ENCODE measurements around the gene PARVA.

PARVA gene

DNA sequence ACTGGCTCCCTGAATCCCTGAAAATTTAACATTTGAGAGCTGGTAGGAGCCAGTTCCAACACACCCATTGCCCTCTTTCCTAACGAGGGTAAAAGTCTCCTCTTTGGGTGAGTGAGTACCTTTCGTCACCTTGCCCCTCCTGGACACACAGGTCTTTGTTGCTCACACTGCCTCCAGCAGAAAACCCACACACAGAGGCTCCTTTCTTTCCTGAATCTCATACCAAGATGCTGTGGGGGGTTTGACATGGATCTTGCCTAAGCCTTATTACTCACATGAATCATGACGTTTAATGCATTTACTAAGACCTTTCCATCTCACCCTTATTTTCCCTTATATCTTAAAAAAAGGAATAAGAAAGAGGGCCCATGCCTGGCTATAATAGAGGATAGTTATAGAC lies 53.0 kb downstream of the PARVA start:
- no peak for DNase-seq (ENCODE audit: low read depth in 2 of 2, low spot score in 1 of 2)

DNA sequence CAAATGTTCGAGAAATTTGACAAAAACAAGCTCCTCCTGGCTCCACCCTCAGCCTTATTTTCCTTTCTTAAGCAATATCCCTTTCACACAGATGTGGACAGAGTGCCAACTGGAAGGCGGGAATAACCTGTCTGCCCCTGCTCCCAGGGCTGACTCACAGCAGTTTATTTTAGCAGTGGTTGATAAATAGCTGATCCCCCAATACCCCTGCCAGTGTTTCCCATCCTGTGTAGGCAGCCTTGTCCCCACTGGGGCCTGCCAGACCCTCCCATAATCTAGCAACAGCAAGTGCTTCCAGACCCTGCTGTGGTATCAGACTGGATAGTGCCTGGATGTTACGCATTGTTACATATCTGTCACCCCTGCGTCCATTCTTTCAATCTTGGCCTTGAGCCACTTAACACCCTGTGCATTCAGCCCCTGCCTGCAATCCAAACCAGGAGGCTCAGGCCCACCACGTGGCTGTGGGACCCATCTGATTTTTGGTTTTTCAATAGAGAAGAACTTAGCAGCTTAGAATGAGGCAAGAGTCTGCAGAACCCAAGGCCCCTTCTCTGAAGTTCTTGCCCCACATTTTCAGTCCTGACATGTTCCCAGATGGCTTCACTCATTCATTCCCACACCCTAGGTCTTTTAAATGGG lies 53.7 kb downstream of the PARVA start:
- no peak for DNase-seq (ENCODE audit: low read depth in 2 of 2, low spot score in 1 of 2)

DNA sequence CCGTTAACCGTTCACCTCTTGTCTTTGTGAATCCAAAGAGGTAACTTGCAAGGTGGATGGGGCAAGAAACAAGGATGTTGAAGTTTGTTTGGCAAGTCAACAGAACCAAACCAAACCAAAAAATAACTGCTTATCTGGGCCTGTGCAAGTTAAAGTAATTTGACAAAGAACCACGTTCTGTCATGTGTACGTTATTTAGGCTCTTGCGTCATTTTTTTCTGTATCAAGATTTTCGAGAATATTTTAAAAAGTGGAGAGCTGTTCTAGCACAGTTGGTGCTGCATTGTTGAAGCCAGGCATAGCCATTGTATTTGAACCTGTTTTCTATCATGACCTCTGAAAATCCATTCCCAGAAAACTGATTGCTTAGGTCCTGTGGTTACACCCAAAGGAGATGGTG lies 55.1 kb downstream of the PARVA start:
- no peak for DNase-seq (ENCODE audit: low read depth in 2 of 2, low spot score in 1 of 2)

DNA sequence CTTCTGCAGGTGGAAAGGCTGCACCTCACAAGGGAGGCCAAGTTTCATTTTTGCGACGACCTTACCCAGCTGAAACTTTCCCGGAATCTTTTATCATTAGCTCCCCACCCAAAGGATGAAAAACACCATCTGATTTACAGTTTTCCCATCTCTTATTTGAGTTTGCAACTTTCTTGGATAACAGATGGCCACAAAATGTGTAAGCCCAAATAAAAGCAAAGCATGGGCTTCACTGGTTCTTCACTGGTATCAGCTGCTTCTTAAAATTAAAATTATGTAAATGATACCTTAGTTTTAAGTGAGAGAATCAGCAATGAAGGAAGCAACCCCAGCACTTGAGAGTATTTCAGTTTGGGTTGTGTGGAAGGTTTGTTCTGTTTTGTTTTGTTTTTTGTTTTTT lies 55.8 kb downstream of the PARVA start:
- DNase-seq (ENCODE audit: low read depth in 2 of 2, low spot score in 1 of 2) = no peak

DNA sequence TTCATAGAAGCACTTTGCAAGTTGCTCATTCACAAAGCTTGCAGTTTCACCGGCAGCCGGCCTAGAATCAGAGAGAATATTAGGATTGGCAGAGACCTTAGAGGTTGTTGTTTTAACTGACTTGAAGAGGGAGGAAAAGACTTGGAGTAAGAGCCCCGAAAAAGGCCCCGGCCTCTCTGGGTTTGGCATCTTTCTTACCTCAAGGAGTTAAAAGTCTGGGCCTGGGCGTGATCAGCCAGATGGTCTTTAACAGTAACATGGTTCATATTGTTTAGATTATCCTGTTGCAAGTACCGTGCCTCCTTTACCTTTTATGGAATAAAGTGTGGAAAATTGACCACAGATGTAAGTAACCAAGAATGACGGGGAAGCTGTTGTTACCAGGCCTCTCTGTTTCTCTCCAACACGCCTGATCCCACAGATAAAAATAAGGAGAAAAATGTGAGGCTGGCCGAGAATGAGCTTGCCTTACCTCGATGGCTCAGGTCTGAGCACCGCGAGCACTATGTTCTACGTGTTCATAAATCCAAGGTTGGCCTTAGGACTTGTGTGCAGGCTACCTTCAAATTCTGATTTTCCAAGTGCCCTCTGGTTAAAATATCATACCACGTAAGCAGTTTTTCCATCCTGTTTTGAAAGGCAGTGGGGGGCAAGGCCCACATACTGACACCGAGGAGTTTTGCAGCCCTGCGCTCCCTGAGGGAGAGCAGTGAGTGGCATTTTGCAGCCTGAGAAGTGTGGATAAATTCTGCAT lies 56.4 kb downstream of the PARVA start:
- DNase-seq (ENCODE audit: low read depth in 2 of 2, low spot score in 1 of 2) = no peak

DNA sequence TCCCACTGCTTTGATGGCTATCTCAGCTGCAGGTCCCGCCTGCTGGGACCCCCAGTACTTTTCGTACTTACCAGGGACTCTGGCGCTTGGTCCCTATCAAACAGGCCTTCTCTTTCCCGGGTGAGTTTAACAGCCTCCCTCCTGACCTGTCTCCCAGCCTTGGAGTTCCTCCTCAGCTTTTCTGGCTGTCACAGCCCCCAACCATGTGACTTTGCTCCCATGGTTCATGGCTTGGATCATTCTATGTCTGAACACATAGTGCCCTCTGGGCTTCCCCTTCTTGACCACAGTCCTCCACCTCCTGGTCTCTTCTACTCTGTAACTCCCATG lies 56.9 kb downstream of the PARVA start:
- DNase-seq (ENCODE audit: low read depth in 2 of 2, low spot score in 1 of 2) = no peak

DNA sequence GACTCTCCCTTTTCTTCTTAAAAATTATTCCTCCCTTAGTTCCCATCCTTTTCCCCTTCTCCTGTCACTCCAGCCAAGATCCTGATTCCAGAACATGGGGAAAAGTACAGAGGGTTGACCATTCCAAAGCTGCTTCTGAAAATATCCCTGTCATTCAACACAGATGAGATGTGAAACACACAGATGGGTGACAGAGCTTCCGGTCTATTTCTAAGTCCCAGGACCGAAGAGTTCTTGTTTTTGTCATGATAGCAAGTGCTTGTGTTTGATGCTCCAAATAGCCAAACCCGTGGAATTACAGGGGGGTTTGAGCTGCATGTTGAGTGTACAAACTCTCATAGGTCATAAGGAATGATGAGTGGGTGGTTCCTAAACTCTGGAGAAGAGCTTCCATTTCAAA lies 57.9 kb downstream of the PARVA start:
- DNase-seq (ENCODE audit: low read depth in 2 of 2, low spot score in 1 of 2) = no peak

DNA sequence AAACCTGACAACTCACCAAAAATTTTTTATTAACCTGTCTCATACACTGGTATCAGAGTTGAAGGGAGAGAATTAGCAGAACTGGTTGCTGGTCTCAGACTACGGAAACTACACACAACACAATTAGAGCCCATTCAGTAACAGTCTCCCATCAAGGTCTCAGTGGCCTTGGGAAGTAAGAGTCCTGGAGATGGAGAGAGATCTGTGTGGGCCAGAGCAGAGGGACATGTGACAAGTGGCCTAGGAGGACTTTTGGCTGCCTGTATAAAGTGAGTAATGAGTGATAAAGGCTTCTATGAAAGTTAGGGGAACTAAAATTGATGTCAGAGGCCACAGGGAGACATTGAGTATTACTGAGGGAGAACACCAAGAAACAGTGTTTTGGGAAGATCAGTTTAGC lies 58.9 kb downstream of the PARVA start:
- DNase-seq (ENCODE audit: low read depth in 2 of 2, low spot score in 1 of 2) = no peak

DNA sequence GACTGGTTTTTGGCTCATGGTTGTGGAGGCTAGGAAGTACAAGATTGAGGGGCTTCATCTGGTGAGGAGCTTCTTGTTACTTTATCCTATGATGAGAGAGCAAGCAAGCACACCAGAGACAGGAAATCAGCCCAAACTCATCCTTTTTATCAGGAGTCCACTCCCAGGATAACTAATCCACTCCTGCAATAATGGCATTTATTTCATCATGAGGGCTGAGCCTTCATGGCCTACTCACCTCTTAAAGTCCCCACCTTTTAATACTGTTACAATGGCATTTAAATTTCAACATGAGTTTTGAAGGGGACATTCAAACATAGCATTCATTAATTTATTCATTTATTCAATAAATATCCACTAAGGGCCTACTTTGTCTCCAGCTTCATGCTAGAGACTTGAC lies 60.9 kb downstream of the PARVA start:
- DNase-seq (ENCODE audit: low read depth in 2 of 2, low spot score in 1 of 2) = no peak

DNA sequence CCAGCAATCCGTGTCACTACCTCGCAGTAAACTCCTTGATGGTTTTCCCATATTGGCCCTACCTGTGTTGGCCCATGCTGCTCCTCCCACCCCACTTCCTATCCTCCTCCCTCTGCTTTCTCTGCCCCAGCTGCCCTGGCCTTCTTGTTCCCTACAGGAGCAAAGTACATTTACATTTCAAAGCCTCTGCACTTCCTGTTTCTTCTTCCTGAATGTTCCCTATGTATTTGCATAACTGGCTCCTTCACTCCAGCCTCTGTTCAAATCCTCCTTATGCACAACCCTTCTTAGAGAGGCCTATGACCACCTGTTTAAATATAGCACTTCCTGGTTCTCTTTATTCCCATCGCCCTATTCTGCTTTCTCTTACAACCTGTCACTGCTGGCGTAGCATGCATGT lies 62.2 kb downstream of the PARVA start:
- no peak for DNase-seq (ENCODE audit: low read depth in 2 of 2, low spot score in 1 of 2)

DNA sequence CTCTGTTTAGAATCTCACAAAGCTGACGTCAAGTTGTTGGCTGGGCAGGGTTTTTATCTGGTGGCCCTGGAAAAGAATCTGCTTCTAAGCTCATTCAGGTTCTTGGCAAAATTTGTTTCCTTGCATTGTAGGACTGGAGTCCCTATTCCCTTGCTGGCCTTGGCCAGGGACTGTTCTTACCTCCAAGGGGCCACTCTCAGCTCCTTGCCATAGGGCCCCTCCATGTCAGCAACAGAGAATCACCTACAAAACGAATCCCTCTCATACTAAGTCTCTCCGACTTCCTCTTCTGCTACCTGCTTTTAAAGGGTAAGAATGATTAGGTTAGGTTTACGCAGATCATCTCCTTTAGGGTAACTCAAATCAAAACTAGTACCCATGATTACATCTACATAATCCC lies 63.2 kb downstream of the PARVA start:
- no peak for DNase-seq (ENCODE audit: low read depth in 2 of 2, low spot score in 1 of 2)

DNA sequence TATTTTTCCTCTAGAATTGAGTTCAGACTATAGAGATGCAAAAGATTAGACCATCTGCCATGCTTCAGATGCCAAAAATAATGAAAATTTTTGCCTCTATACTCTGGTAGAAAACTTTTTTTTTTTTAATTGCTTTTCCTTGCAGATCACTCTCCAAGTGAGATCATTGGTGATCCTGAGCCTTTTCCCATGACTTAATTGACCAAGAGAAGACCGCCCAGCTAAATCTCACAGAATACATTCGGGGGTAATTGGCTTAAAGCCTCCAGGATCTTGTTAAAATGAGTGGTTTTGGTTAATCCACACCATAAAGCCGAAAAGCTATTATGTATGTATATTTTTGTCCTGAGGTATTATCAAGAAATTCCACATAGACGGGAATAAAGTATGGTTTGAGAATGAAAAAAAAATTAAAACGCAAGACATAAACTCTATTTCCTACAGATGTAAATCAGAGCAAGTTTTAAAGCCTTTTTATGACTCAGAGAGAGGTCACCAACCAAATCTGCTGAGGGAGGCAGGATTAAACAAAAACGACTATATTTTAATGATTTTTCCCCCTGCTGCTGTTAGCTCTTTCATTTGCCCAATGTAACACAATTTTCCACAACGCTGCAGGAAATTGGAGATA lies 64.0 kb downstream of the PARVA start:
- no peak for DNase-seq (ENCODE audit: low read depth in 2 of 2, low spot score in 1 of 2)

DNA sequence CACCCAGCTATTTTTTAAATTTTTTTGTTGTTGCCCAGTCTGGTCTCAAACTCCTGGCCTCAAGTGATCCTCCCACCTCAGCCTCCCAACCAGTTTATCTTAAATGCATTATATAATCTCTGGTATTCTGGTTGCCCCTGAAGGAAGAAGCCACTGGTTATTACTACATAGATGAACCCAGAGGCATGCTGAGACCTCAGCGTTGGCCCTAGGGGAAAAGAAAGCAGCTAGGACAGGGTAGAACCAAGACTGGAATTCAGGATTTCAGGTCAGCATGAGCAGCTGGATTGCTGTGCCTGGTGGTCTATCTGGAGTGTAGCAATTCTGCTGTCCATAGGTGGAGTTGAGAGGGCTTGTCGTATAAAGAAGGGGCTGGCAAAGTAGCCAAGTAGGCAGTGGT lies 67.2 kb downstream of the PARVA start:
- DNase-seq (ENCODE audit: low read depth in 2 of 2, low spot score in 1 of 2) = no peak

DNA sequence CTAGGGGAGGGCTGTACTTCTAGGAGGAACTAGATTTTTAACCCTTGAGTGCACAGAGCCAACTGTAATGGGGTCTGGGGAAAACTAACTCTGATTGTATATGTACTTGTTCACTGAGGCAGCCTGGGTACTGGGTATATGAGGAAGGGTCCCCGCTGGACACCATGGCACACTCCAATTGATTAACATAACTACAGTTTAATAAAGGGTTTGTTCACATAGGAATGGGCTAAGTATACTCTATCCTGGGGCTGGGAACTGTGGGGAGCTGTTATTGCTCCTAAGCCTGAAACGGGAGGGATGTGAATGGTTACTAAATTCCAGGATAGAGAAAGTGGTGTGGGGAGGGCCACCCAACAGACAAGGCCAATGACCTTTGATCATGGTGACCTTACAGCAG lies 67.6 kb downstream of the PARVA start:
- DNase-seq (ENCODE audit: low read depth in 2 of 2, low spot score in 1 of 2) = no peak

DNA sequence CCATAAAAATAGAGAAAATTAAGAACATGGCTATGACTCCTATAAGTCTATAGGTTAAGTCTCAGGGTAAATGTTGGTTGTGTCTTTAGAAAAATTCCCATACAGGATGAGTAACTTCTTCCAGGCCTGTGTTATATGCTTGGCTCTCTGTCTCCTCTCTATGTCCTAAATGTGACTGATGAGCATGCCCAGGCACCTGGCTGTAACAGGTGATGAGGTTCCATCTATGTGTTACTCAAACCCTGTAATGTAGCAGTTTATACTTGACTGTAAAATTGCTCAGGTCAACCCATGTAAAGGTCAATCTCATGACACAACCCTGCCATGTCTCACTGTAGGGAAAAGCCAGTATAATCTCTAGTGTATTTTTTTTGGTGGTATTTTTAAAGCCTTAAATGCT lies 69.5 kb downstream of the PARVA start:
- DNase-seq (ENCODE audit: low read depth in 2 of 2, low spot score in 1 of 2) = no peak

DNA sequence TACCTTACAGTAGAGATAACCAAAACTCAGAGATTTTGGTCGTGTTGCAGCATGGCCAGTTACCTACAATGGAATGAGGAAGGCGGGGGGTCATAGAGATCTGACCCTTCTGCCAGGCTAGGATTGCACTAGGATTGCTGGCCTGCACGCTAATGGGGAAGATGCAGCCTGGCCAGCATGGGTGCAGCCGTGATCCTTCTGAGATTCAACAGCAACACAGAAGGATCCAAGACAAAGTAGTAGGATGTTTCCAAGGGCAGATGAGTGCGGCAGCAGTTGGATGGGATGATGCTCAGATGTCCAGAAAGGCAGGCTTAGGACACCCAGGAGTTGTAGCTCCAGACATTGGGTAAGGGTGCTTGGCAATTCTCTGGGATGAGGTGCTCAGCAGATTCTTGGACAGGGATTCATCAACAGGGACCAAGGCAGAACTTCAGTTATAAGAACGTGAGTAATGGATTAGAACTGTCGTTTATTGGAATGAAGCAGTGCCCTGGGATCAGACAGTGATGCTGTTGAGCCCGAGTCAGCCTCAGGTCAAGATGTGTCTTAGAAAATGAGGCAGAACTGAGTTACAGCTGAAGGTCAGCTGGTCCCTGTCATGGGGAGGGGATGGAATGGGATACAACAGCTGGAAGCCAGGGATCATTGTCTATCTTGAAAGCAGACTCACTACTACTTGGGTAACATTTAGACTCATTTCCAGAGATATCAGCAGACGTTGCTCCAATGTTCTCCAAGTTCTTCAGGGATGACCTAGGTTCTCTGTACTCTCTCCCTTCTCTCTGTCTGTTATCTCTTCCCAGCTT lies 71.0 kb downstream of the PARVA start:
- no peak for DNase-seq (ENCODE audit: low read depth in 2 of 2, low spot score in 1 of 2)

DNA sequence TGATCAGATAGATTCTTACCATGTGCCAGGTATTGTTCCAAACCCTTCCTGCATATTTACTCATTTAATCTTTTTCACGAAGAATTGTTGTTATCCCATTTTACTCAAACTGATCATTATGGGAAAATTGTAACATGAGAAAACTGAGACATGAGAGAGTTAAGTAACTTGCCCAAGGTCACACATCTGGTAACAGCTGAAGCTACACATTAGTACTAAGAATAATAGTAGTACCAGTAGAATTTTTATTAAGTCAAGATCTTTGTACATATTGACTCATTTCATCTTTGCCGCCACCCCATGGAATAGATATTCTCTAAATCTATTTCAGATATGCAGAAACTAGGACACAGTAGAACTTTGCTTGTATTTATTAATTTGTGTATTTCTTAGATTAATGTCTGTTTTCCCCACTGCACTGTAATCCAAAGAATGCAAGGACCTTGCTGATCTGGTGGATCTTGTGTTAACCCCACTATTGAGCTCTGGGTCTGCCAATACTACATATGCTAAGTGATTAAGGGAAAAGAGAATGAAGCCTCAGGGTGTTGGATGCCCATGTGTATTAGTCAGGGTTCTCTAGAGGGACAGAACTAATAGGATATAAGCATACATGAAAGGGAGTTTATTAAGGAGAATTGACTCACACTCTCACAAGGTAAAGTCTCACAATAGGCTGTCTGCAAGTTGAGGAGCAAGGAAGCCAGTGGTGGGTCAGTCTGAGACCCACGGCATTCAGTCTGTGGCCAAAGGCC lies 72.8 kb downstream of the PARVA start:
- no peak for DNase-seq (ENCODE audit: low read depth in 2 of 2, low spot score in 1 of 2)

DNA sequence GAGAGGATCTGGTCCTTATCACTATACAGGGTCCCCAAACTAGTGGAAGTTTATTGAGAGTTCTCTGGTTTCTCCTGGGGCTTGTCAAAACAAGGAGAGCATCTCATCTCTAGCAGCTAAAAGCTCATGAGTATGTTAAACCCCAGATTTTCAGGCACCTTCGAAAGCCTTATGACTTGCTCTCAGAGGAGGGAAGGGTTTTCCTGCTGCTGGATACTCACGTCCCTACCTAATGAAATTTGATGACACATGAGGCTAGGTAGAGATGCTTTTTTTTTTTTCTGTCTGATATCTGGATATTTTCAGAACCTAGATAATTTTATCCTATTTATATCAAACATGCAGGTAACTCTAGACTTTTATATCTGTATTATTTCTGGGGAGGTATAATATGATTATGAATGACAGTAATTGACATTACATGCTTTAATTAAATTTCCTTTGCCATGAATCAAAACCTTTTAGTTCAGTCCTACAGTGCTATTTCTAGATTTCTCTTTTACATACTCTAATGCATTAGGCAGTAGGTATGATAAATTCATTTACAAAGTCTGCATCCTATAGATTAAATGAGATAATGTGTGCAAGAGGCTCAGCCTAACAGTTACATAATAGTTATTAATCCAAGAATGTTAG lies 73.9 kb downstream of the PARVA start:
- DNase-seq (ENCODE audit: low read depth in 2 of 2, low spot score in 1 of 2) = no peak

DNA sequence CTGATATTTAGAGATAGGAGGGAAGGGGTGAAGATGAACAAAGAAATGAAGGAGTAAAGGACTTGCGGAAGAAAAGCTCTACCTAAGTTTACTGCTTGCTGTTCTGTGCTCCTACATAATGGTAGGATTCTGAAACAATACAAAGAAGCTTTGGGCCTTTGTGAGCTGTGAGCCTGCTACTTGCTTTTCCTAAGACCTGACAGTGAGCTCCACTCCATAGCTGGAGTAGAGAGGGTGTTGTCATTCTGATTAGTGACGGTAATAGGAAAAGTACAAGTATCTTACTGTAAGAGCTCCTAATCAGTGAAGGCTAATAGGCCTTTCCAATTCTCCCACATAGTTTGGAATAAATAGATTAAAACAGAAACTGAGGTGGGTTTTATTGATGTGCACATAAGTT lies 75.9 kb downstream of the PARVA start:
- no peak for DNase-seq (ENCODE audit: low read depth in 2 of 2, low spot score in 1 of 2)

DNA sequence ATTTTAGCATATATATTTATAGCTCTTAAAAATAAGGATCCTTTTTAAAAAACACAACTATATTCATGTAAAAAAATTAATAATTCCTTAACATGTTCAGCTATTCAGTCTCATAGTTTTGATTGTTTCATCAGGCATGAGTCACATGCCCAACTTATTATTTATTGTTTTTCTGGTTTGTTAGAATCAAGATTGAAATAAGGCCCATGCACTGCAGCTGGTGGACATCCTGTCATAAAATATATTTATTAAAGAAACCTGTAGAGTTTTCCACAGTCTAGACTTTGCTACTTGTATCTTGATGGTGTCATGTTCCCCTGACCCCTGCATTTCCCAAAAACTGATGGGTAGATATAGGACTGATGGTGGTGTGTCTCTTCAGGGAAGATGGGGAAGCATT lies 77.4 kb downstream of the PARVA start:
- DNase-seq (ENCODE audit: low read depth in 2 of 2, low spot score in 1 of 2) = no peak

DNA sequence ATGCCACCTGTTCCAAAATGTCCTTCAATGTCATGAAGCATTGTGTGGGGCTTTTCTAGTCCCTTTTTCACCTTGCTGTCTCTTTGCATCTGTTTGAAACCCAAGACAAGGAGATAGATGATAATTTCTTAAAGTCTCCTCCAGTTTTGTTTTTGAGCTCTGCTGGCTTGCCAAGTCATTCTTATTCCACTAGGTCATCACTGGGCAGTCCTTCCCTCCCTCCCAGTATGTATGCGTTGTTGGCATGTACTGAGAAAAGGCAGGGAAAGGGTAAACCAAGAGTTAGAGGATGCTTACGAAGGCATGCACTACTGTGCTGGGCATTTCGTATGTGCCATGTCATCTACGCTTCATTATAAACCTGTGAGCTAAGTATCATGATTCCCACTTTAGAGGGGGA lies 78.6 kb downstream of the PARVA start:
- DNase-seq (ENCODE audit: low read depth in 2 of 2, low spot score in 1 of 2) = no peak

Measured in stimulated activated CD8-positive, alpha-beta memory T cell treated with anti-CD3 and anti-CD28 coated beads, Interleukin-4, amount 100 ng/mL, for 1 hour (primary cell).